ENCODE measurements around the gene FAM209B. TPM values are rescaled to one million over a fixed set of nuclear protein-coding genes. Genes with fewer than 3 reads are reported as not detected.

Gene FAM209B
- not detected in 2 replicates for total RNA-seq

DNA sequence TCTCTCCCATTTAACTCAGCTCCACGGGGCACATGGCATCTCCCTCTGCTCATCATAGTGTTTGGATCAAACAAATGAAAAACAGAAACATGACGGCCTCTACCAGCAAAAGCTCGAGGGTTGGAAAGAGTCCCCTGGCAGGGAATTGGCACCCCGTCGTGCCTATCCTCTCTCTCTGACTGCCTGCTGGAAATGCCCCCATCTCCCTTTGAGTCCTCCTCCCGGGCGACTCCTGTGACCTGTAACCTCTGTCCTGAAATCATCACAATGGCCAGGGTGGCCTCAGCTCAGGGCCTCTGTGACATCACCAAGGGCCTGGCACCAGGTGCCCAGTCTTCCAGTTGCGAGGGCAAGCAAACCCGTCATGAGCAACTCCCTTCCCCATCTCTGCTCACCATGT lies at the start of gene FAM209B:
FAM209B (plus strand) TSS at position 301 of the 400 bp plus-strand sequence; CDS start at position 397, 96 bp downstream.

DNA sequence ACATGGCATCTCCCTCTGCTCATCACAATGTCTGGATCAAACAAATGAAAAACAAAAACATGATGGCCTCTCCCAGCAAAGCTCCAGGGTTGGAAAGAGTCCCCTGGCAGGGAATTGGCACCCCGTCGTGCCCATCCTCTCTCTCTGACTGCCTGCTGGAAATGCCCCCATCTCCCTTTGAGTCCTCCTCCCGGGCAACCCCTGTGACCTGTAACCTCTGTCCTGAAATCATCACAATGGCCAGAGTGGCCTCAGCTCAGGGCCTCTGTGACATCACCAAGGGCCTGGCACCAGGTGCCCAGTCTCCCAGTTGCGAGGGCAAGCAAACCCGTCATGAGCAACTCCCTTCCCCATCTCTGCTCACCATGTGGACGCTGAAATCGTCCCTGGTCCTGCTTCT lies 8.6 kb upstream of the FAM209B start, which contains the start of gene FAM209A:
FAM209A (plus strand) TSS at position 301 of the 400 bp plus-strand sequence; CDS start at position 366, 65 bp downstream.

Other genes starting within 250 kb of the FAM209B start
- gene FAM210B, start 174.3 kb upstream of the FAM209B start, total RNA-seq: 18.9 and 32.6 TPM in 2 replicates
- 5.2 and 90.3 TPM in 2 replicates for gene AURKA, start 141.0 kb upstream of the FAM209B start, total RNA-seq
- gene CSTF1, start 140.6 kb upstream of the FAM209B start, total RNA-seq: 29.3 and 36.8 TPM in 2 replicates
- 0.38 TPM in 1 of 2 replicates, not detected in the other for gene CASS4, start 121.0 kb upstream of the FAM209B start, total RNA-seq
- 39.8 and 43.7 TPM in 2 replicates for gene RTF2, start 64.6 kb upstream of the FAM209B start, total RNA-seq
- 0.49 TPM in 1 of 2 replicates, not detected in the other for gene FAM209A, start 8.5 kb upstream of the FAM209B start, total RNA-seq
- 0.13 and 1.5 TPM in 2 replicates for gene TFAP2C, start 96.1 kb downstream of the FAM209B start, total RNA-seq

Data from mesangial cell (primary cell).